Endothelial cell of umbilical vein (primary cell): ENCODE measurements around the gene NHLH2. TPM values are rescaled to one million over a fixed set of nuclear protein-coding genes. Genes with fewer than 3 reads are reported as not detected.

Experiments used
- BruUV-seq: library from RNA; stranded (reverse); fragments of 400-500 nt; replicated peaks from 2 replicates; lab custom pipeline; 2021; lab: Mats Ljungman, UMichigan
- CTCF ChIA-PET: fragments of 300-600, 350-600 bp; sonication (Branson Sonifier 250); formaldehyde crosslinking; loops from one replicate; lab custom pipeline; 2021; ENCODE audit warnings: antibody characterized with exemption, inconsistent platforms; lab: Charles Lee
- POLR2A ChIA-PET: fragments of 300-600, 350-600 bp; sonication (Branson Sonifier 250); formaldehyde crosslinking; loops from one replicate; lab custom pipeline; 2021; ENCODE audit warnings: antibody characterized with exemption, inconsistent platforms; lab: Charles Lee
- DNase-seq: peaks from one replicate; pipeline ENCODE4 v3.0.0-alpha.2; 2011; ENCODE audit warnings: low read depth, low spot score
- FAIRE-seq: peaks from 2 replicates; lab custom pipeline; 2011; peaks lifted over from hg19 to GRCh38; lab: Jason Lieb, UNC
- H2AFZ ChIP-seq: 2 replicates; pipeline ENCODE4 v1.6.0; 2012; ENCODE audit warnings: low read depth, low read length, control low read depth, inconsistent platforms
- H3K27ac ChIP-seq: 2 replicates; pipeline ENCODE4 v1.5.1; 2011; ENCODE audit warnings: low read depth, mild to moderate bottlenecking, control low read depth, low read length, moderate library complexity; ENCODE audit not compliant: insufficient read depth
- H3K27me3 ChIP-seq, 2 experiments: 2 replicates each; pipeline versions ENCODE4 v1.6.0 to v1.6.1; 2011; ENCODE audit warnings: low read length in 2 of 2, mixed read lengths in 1 of 2; ENCODE audit not compliant: control insufficient read depth in 2 of 2, insufficient read depth in 2 of 2
- H3K36me3 ChIP-seq, 2 experiments: 2 replicates in 1 of 2; 3 replicates in 1 of 2; pipeline ENCODE4 v1.5.1; 2011; ENCODE audit warnings: low read length in 2 of 2, mild to moderate bottlenecking in 1 of 2, moderate library complexity in 1 of 2; ENCODE audit not compliant: control insufficient read depth in 2 of 2, insufficient read depth in 2 of 2; ENCODE audit errors: extremely low read depth in 1 of 2
- H3K4me1 ChIP-seq: 3 replicates; pipeline ENCODE4 v1.5.1; 2011; ENCODE audit warnings: mild to moderate bottlenecking, low read length; ENCODE audit not compliant: control insufficient read depth, insufficient read depth; ENCODE audit errors: extremely low read depth
- H3K4me2 ChIP-seq: 2 replicates; pipeline ENCODE4 v1.6.1; 2011; ENCODE audit warnings: low read length, control low read depth, mixed read lengths; ENCODE audit not compliant: insufficient read depth
- H3K4me3 ChIP-seq, 3 experiments: fragments of 200-600 bp in 1 of 3; sonication (generic), shearing (Covaris generic) in 1 of 3; replicated peaks in 1 of 3; 2 replicates each; pipeline ENCODE4 v1.5.1; 2011 to 2016; ENCODE audit warnings: control low read depth in 3 of 3, low read length in 3 of 3, mild to moderate bottlenecking in 2 of 3, inconsistent platforms in 1 of 3, low read depth in 1 of 3, moderate library complexity in 1 of 3; ENCODE audit not compliant: insufficient read depth in 1 of 3
- H3K79me2 ChIP-seq: 2 replicates; pipeline ENCODE4 v1.6.0; 2012; ENCODE audit warnings: low read length, inconsistent platforms; ENCODE audit not compliant: control insufficient read depth, insufficient read depth
- H3K9ac ChIP-seq: replicated peaks from 2 replicates; pipeline ENCODE3; 2011; ENCODE audit warnings: low read length, control low read depth; ENCODE audit not compliant: insufficient read depth; ENCODE audit errors: extremely low read depth
- H3K9me1 ChIP-seq: replicated peaks from 3 replicates; pipeline ENCODE4 v1.6.0; 2011; ENCODE audit warnings: mild to moderate bottlenecking, low read length; ENCODE audit not compliant: control insufficient read depth, insufficient read depth; ENCODE audit errors: extremely low read depth
- H3K9me3 ChIP-seq: replicated peaks from 2 replicates; pipeline ENCODE4 v1.5.1; 2012; ENCODE audit warnings: low read length, inconsistent platforms; ENCODE audit not compliant: control insufficient read depth, insufficient read depth
- H4K20me1 ChIP-seq: replicated peaks from 2 replicates; pipeline ENCODE3; 2011; ENCODE audit warnings: mild to moderate bottlenecking, low read length; ENCODE audit not compliant: control insufficient read depth, insufficient read depth; ENCODE audit errors: extremely low read depth
- EZH2 ChIP-seq: IDR thresholded peaks from 2 replicates; pipeline ENCODE4 v1.6.1; 2012; ENCODE audit warnings: borderline replicate concordance, low read depth, mild to moderate bottlenecking, moderate library complexity, low read length, inconsistent platforms; ENCODE audit not compliant: severe bottlenecking
- FOS ChIP-seq: IDR thresholded peaks from 2 replicates; pipeline ENCODE4 v1.6.1; 2011; ENCODE audit warnings: mild to moderate bottlenecking, low read length, moderate library complexity, borderline replicate concordance; ENCODE audit not compliant: insufficient read depth
- GATA2 ChIP-seq: IDR thresholded peaks from 2 replicates; pipeline ENCODE4 v1.7.0; 2011; ENCODE audit warnings: low read depth, mild to moderate bottlenecking, moderate library complexity, mixed read lengths, low read length; ENCODE audit not compliant: insufficient read length, insufficient read depth
- JUN ChIP-seq: IDR thresholded peaks from 2 replicates; pipeline ENCODE4 v1.6.1; 2011; ENCODE audit warnings: borderline replicate concordance, low read depth; ENCODE audit not compliant: insufficient read length, insufficient read depth
- MYC ChIP-seq: IDR thresholded peaks from one replicate; pipeline ENCODE4 v1.6.1; 2011; ENCODE audit warnings: mild to moderate bottlenecking, low read depth, low read length
- POLR2A ChIP-seq: IDR thresholded peaks from 2 replicates; pipeline ENCODE4 v1.6.1; 2012; ENCODE audit warnings: low read depth, mild to moderate bottlenecking, control low read depth, low read length
- POLR2AphosphoS5 ChIP-seq: IDR thresholded peaks from 2 replicates; pipeline ENCODE4 v1.6.1; 2012; ENCODE audit warnings: low read depth, mild to moderate bottlenecking, control low read depth, low read length, moderate library complexity; ENCODE audit not compliant: insufficient read depth
- dilution Hi-C: fragments of 300-500 bp; cut with MboI; formaldehyde crosslinking; loops from one replicate; pipeline ENCODE4 v1.15.0; 2019; ENCODE audit warnings: low sequenced_read_pairs; ENCODE audit not compliant: extremely low pct_ligation_motif_present
- intact Hi-C: fragments of 100-400 bp; cut with micrococcal nuclease; formaldehyde crosslinking; loops from one replicate; pipeline ENCODE4 v1.10.0; 2022
- polyA plus RNA-seq, 4 experiments: library from polyadenylated mRNA; depleted of rRNA in 3 of 4; stranded (reverse) in 3 of 4; unstranded in 1 of 4; fragments of >200 nt; gene quantifications; 2 replicates each; pipeline versions ENCODE4 v1.2.1 to v1.2.3, GENCODE V29; 2011 to 2012; ENCODE audit warnings: missing spikeins in 1 of 4
- total RNA-seq: library from RNA; stranded (reverse); gene quantifications from 2 replicates; pipeline ENCODE4 v1.2.3, GENCODE V29; 2021
- TF ChIP-seq, protein P1 (sequence below): IDR thresholded peaks from 2 replicates; pipeline ENCODE4 v1.6.1; 2011; ENCODE audit not compliant: insufficient read depth, insufficient read length
- TF ChIP-seq, protein P2 (sequence below), 2 donors: IDR thresholded peaks; 1 replicate in 1 of 2; 2 replicates in 1 of 2; pipeline ENCODE4 v1.5.1; 2011; ENCODE audit warnings: low read length in 2 of 2, mild to moderate bottlenecking in 2 of 2, moderate library complexity in 2 of 2, control low read depth in 1 of 2, inconsistent platforms in 1 of 2, low read depth in 1 of 2; ENCODE audit not compliant: insufficient read depth in 1 of 2; ENCODE audit errors: extremely low read depth in 1 of 2

The NHLH2 gene
- total and polyA plus RNA-seq, 2 donors (not counting 3 experiments of a cell fraction or from before 2014, with no cell fraction given) = not detected

DNA sequence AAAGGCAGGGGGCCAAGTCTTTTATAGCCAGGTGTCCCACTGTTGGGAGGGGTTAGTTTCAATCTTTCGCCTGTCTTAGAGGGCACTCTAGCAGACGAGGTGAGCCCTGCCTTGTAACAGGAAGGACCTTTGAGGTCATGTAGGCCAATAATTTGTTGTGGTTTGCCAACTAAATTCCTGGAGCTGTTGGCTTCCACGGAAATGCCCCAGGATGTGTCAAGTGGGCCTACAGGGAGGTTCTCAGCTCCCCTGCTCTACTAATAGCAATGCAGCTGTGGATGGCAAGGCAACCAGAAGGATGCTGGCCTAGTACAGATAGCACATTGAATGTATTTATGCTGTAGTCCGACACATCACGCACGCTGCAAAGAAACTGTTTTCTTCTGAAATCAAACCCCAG is 50.1 kb downstream of the NHLH2 start:
- Histone ChIP-seq H3K9me3 (no peaks in the 10 kb centered on the region), H3K4me2 (no peak overlapping the region), H3K27ac (no peak overlapping the region), H3K79me2 (no peaks in the 10 kb centered on the region), H3K9me1 (no peaks in the 10 kb centered on the region), H3K4me3 (no peak overlapping the region), H3K9ac (no peak overlapping the region), H3K27me3 (peaks cover 2 to 6% of the 10 kb centered on the region in 2 experiments), H4K20me1 (no peaks in the 10 kb centered on the region), H2AFZ (no peak overlapping the region), H3K4me1 (no peaks in the 10 kb centered on the region), H3K36me3 (no peaks in the 10 kb centered on the region)
- DNase-seq (no peak), FAIRE-seq (no peak)
- ChIA-PET POLR2A (no interaction called here), CTCF (no interaction called here)
- BruUV-seq = no TSS peak
- dilution Hi-C loops = no loop called here
- intact Hi-C loops = no loop called here
- TF ChIP-seq FOS (no peak), POLR2AphosphoS5 (no peak), EZH2 (no peak), MYC (no peak), JUN (no peak)
- TF ChIP-seq, protein P1, sequence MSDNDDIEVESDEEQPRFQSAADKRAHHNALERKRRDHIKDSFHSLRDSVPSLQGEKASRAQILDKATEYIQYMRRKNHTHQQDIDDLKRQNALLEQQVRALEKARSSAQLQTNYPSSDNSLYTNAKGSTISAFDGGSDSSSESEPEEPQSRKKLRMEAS = no peak

DNA sequence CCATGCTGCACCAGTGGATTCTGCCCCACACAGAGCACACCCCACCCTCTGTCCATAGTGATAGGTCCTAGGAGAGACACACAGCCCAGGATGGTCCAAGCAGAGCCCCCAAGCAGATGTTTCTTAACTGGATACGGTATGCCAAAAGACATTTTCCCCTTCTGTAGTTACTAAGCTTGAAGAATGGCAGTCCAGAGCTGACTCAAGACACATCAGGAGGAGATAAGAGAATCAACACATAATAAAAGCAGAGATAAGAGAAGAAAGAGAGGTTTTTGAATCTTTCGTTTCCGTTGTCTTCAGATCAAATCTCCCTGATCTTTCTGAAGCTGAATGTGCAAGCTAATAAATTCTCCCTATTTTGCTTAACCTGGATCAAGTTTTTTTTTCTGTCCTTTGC is 50.6 kb downstream of the NHLH2 start:
- no peak overlapping the region for H3K9ac ChIP-seq
- FAIRE-seq (no peak), DNase-seq (no peak)
- no peak overlapping the region for H3K4me3 ChIP-seq
- peaks cover 2 to 6% of the 10 kb centered on the region in 2 experiments for H3K27me3 ChIP-seq
- H3K36me3 ChIP-seq = no peaks in the 10 kb centered on the region
- no peak overlapping the region for H3K27ac ChIP-seq
- H3K4me2 ChIP-seq = no peak overlapping the region
- ChIA-PET CTCF (no interaction called here), POLR2A (no interaction called here)
- no peaks in the 10 kb centered on the region for H3K9me3 ChIP-seq
- H3K4me1 ChIP-seq = no peaks in the 10 kb centered on the region
- H2AFZ ChIP-seq = no peak overlapping the region
- TF ChIP-seq GATA2 = no peak
- no peak for TF ChIP-seq POLR2AphosphoS5
- TF ChIP-seq EZH2 = no peak
- TF ChIP-seq MYC = no peak
- TF ChIP-seq, protein P2, sequence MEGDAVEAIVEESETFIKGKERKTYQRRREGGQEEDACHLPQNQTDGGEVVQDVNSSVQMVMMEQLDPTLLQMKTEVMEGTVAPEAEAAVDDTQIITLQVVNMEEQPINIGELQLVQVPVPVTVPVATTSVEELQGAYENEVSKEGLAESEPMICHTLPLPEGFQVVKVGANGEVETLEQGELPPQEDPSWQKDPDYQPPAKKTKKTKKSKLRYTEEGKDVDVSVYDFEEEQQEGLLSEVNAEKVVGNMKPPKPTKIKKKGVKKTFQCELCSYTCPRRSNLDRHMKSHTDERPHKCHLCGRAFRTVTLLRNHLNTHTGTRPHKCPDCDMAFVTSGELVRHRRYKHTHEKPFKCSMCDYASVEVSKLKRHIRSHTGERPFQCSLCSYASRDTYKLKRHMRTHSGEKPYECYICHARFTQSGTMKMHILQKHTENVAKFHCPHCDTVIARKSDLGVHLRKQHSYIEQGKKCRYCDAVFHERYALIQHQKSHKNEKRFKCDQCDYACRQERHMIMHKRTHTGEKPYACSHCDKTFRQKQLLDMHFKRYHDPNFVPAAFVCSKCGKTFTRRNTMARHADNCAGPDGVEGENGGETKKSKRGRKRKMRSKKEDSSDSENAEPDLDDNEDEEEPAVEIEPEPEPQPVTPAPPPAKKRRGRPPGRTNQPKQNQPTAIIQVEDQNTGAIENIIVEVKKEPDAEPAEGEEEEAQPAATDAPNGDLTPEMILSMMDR (IDR thresholded peaks at IDR 0.05; ENCODE audit: extremely low read depth in 1 of 2, insufficient read depth in 1 of 2, low read depth in 1 of 2, low read length in 2 of 2) = no peak
- no peak for TF ChIP-seq POLR2A
- no peak for TF ChIP-seq FOS
- TF ChIP-seq, protein P1 = no peak
- BruUV-seq = no TSS peak
- no peaks in the 10 kb centered on the region for H3K79me2 ChIP-seq
- H4K20me1 ChIP-seq = no peaks in the 10 kb centered on the region
- intact Hi-C loops = no loop called here
- no peaks in the 10 kb centered on the region for H3K9me1 ChIP-seq
- dilution Hi-C loops = no loop called here
